ENCODE results near the gene ITGA7.

Gene ITGA7

DNA sequence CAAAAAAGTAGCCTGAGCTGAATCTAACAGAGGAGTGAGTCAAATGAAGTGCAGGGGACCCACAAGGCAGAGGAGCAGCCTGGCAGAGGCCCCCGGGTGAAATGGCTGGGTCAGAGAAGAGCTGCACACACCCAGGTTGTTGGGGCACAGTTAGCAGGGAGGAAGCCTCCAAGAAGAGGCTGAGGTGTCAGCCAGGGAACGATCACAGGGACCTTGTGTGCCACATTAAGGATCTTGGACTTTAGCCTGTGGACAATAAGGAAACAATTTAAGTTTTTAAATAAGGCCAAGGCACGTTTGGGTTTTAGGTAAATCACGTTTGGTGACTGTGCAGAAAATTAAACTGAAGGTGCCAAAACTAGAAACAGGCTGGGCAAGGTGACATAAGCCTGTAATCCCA lies 36.0 kb downstream of the ITGA7 start:
- Histone ChIP-seq H3K4me3 (ENCODE audit: low read depth, low read length) (no peak overlapping the region), H2AFZ (no peak overlapping the region), H3K36me3 (ENCODE audit: control insufficient read depth, insufficient read depth, low read length) (no peaks in the 10 kb centered on the region), H3K9me3 (ENCODE audit: control insufficient read depth, low read length) (no peaks in the 10 kb centered on the region), H3K79me2 (no peaks in the 10 kb centered on the region), H3K4me1 (no peaks in the 10 kb centered on the region), H3K9ac (no peak overlapping the region), H3K27ac (no peak overlapping the region), H3K27me3 (ENCODE audit: control insufficient read depth, insufficient read depth, low read length) (no peaks in the 10 kb centered on the region), H3K4me2 (ENCODE audit: low read length) (no peak overlapping the region)
- TF ChIP-seq, protein P1, sequence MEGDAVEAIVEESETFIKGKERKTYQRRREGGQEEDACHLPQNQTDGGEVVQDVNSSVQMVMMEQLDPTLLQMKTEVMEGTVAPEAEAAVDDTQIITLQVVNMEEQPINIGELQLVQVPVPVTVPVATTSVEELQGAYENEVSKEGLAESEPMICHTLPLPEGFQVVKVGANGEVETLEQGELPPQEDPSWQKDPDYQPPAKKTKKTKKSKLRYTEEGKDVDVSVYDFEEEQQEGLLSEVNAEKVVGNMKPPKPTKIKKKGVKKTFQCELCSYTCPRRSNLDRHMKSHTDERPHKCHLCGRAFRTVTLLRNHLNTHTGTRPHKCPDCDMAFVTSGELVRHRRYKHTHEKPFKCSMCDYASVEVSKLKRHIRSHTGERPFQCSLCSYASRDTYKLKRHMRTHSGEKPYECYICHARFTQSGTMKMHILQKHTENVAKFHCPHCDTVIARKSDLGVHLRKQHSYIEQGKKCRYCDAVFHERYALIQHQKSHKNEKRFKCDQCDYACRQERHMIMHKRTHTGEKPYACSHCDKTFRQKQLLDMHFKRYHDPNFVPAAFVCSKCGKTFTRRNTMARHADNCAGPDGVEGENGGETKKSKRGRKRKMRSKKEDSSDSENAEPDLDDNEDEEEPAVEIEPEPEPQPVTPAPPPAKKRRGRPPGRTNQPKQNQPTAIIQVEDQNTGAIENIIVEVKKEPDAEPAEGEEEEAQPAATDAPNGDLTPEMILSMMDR (IDR thresholded peaks at IDR 0.05): no peak

DNA sequence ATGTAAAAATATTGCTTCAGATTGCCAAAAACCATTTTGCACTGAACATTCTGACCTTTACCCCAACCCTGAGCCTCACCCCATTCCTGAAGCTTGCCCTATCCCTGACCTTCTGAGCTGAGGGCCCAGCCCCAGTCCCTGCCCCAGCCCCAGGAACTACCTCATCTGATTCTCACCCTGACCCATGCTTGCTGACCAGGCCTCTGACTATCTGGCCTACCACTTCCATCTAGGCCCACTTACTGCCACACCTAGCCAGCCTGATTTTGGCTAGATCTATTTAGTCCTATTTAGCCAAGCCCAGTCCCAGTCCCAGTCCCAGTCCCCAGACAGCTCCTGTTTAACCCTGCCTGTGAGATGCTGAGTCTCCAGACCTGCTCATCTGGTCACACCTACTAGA lies 37.4 kb downstream of the ITGA7 start:
- H3K4me1 ChIP-seq: no peaks in the 10 kb centered on the region
- TF ChIP-seq, protein P1 (IDR thresholded peaks at IDR 0.05): no peak
- H3K36me3 ChIP-seq (ENCODE audit: control insufficient read depth, insufficient read depth, low read length): no peaks in the 10 kb centered on the region
- no peak overlapping the region for H3K9ac ChIP-seq
- H3K4me3 ChIP-seq (ENCODE audit: low read depth, low read length): no peak overlapping the region
- no peaks in the 10 kb centered on the region for H3K9me3 ChIP-seq (ENCODE audit: control insufficient read depth, low read length)
- no peaks in the 10 kb centered on the region for H3K79me2 ChIP-seq
- H3K27ac ChIP-seq: no peak overlapping the region
- no peaks in the 10 kb centered on the region for H3K27me3 ChIP-seq (ENCODE audit: control insufficient read depth, insufficient read depth, low read length)
- H3K4me2 ChIP-seq (ENCODE audit: low read length): no peak overlapping the region
- no peak overlapping the region for H2AFZ ChIP-seq

DNA sequence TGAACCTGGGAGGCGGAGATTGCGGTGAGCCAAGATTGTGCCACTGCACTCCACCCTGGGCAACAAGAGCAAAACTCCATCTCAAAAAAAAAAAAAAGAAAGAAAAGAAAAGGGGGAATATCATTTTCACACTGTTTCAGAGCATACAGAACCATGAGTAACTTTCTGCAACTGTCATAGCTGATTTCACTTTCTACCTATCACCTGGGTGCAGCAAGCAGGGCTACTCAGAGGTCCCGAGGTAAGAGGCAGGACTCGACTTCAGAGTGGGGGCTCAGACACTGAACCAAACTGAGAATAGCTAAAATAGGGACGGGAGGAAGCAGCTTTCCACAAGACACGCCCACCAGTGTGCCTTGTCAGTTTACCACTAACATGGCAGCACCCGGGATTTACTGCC lies 41.2 kb downstream of the ITGA7 start:
- no peak overlapping the region for H3K4me2 ChIP-seq (ENCODE audit: low read length)

DNA sequence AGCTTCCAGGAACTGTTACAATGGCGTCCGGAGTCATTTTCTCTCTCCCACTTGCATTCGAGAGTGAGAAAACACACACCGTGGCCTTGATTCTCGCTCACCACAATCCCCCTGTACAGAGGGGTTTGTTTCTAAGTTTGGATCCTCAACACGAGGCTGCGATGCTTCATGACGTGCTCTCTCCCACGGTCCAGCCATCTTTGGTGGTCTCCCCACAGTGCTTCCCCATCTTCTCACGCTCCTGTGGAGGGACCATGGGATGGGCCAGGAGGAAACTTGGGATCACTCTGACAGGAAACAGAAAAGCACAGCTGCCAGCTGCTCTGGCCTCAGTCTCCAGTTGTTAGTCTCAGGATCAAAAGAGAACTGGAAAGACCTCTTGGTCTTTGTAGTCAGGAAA lies 42.9 kb downstream of the ITGA7 start:
- Histone ChIP-seq H3K27me3 (ENCODE audit: control insufficient read depth, insufficient read depth, low read length) (no peaks in the 10 kb centered on the region), H3K9ac (no peak overlapping the region), H3K9me3 (ENCODE audit: control insufficient read depth, low read length) (no peaks in the 10 kb centered on the region), H2AFZ (no peak overlapping the region), H3K36me3 (ENCODE audit: control insufficient read depth, insufficient read depth, low read length) (no peaks in the 10 kb centered on the region), H3K79me2 (no peaks in the 10 kb centered on the region), H3K27ac (no peak overlapping the region), H3K4me1 (no peaks in the 10 kb centered on the region), H3K4me3 (ENCODE audit: low read depth, low read length) (no peak overlapping the region), H3K4me2 (ENCODE audit: low read length) (no peak overlapping the region)
- TF ChIP-seq, protein P1 (IDR thresholded peaks at IDR 0.05): no peak

More for the DNA sequence above, 41.2 kb downstream of the ITGA7 start:
- H3K9ac ChIP-seq: no peak overlapping the region
- H3K9me3 ChIP-seq (ENCODE audit: control insufficient read depth, low read length): no peaks in the 10 kb centered on the region
- H3K27me3 ChIP-seq (ENCODE audit: control insufficient read depth, insufficient read depth, low read length): no peaks in the 10 kb centered on the region
- H3K27ac ChIP-seq: no peak overlapping the region
- no peak overlapping the region for H2AFZ ChIP-seq
- H3K79me2 ChIP-seq: no peaks in the 10 kb centered on the region
- no peak overlapping the region for H3K4me3 ChIP-seq (ENCODE audit: low read depth, low read length)
- H3K4me1 ChIP-seq: no peaks in the 10 kb centered on the region
- H3K36me3 ChIP-seq (ENCODE audit: control insufficient read depth, insufficient read depth, low read length): no peaks in the 10 kb centered on the region
- TF ChIP-seq, protein P1 (IDR thresholded peaks at IDR 0.05): no peak

DNA sequence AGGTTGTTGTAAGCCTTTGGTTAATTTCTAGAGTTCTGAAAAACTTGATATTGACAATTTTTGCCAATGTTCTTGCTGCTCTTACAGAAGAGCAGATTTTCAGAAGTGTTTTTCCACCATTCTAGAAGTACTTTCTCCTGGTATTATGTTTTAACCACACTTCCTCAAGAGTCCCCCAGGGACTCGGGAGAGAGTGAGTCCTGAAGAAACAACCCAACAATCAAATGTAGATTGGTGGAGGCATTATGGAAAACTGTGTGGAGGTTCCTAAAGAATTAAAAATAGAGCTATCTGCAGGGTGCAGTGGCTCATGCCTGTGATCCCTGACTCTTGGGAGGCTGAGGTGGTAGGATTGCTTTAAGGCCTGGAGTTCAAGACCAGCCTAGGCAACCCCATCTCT lies 44.3 kb downstream of the ITGA7 start:
- Histone ChIP-seq H3K4me1 (no peaks in the 10 kb centered on the region), H3K4me3 (ENCODE audit: low read depth, low read length) (no peak overlapping the region), H3K4me2 (ENCODE audit: low read length) (no peak overlapping the region), H3K36me3 (ENCODE audit: control insufficient read depth, insufficient read depth, low read length) (no peaks in the 10 kb centered on the region), H3K9ac (no peak overlapping the region), H3K27me3 (ENCODE audit: control insufficient read depth, insufficient read depth, low read length) (no peaks in the 10 kb centered on the region), H3K79me2 (no peaks in the 10 kb centered on the region), H3K9me3 (ENCODE audit: control insufficient read depth, low read length) (no peaks in the 10 kb centered on the region), H3K27ac (no peak overlapping the region), H2AFZ (no peak overlapping the region)
- TF ChIP-seq, protein P1 (IDR thresholded peaks at IDR 0.05): no peak
